HepG2 (cell line): ENCODE measurements around the gene TRIM8. TPM values are rescaled to one million over a fixed set of nuclear protein-coding genes. Genes with fewer than 3 reads are reported as not detected.

Experiments used
- ATAC-seq: fragments of 200-7000 bp; cut with Tn5 transposase; 3 replicates; pipeline ENCODE4 v1.9.1; 2020; ENCODE audit warnings: mild to moderate bottlenecking, moderate library complexity
- BruUV-seq: library from RNA; stranded (reverse); fragments of 400-500 nt; replicated peaks from 2 replicates; lab custom pipeline; 2021; lab: Mats Ljungman, UMichigan
- CTCF ChIA-PET: fragments of 300-600 bp; formaldehyde crosslinking; extraction: SDS; loops from one replicate; lab custom pipeline; 2021; ENCODE audit warnings: low total read pairs, inconsistent platforms, low intra/inter-chr PET ratio; lab: Yijun Ruan, JAX
- POLR2A ChIA-PET: fragments of 350-600 bp; sonication (Branson Sonifier 250); formaldehyde crosslinking; loops from one replicate; lab custom pipeline; 2020; ENCODE audit warnings: antibody characterized with exemption, inconsistent platforms; lab: Yijun Ruan, JAX
- DNase-seq: peaks from one replicate; pipeline ENCODE4 v3.0.0-alpha.2; 2015; ENCODE audit warnings: low spot score
- FAIRE-seq: peaks from 3 replicates; lab custom pipeline; 2011; peaks lifted over from hg19 to GRCh38; lab: Jason Lieb, UNC
- H2AFZ ChIP-seq: one replicate; pipeline ENCODE4 v1.6.1; 2011; ENCODE audit warnings: low read length, inconsistent platforms
- H3K27ac ChIP-seq: fragments of 300-600 bp; 3 replicates; pipeline ENCODE4 v1.8.0; 2011; ENCODE audit warnings: mixed run types, mild to moderate bottlenecking, mixed read lengths, low read length, inconsistent platforms; ENCODE audit not compliant: insufficient read depth; ENCODE audit errors: extremely low read length
- H3K27me3 ChIP-seq, 2 experiments: fragments of 200-600 bp in 1 of 2; 2 replicates in 1 of 2; 3 replicates in 1 of 2; pipeline versions ENCODE4 v1.6.0 to v1.8.0; 2011; ENCODE audit warnings: low read length in 2 of 2, mild to moderate bottlenecking in 2 of 2, moderate library complexity in 2 of 2, inconsistent platforms in 1 of 2; ENCODE audit not compliant: insufficient read depth in 2 of 2, control insufficient read depth in 1 of 2
- H3K36me3 ChIP-seq, 2 experiments: fragments of 200-600 bp in 1 of 2; replicated peaks in 1 of 2; 2 replicates in 1 of 2; 3 replicates in 1 of 2; pipeline versions ENCODE4 v1.5.1 to v1.8.0; 2011; ENCODE audit warnings: low read length in 2 of 2, inconsistent platforms in 1 of 2; ENCODE audit not compliant: insufficient read depth in 2 of 2, control insufficient read depth in 1 of 2
- H3K4me1 ChIP-seq: 2 replicates; pipeline ENCODE4 v1.5.1; 2012; ENCODE audit warnings: low read length, inconsistent platforms; ENCODE audit not compliant: insufficient read depth
- H3K4me2 ChIP-seq: 2 replicates; pipeline ENCODE4 v1.6.0; 2011; ENCODE audit warnings: low read depth, low read length, inconsistent platforms
- H3K4me3 ChIP-seq, 3 experiments: fragments of 200-600 bp in 1 of 3; sonication (generic), shearing (Covaris generic) in 1 of 3; replicated peaks in 1 of 3; 2 replicates each; pipeline ENCODE4 v1.5.1; 2011 to 2016; ENCODE audit warnings: low read length in 3 of 3, inconsistent platforms in 2 of 3, low read depth in 2 of 3, mild to moderate bottlenecking in 2 of 3, control low read depth in 1 of 3, mixed read lengths in 1 of 3; ENCODE audit not compliant: insufficient read depth in 1 of 3
- H3K79me2 ChIP-seq: one replicate; pipeline ENCODE4 v1.6.1; 2011; ENCODE audit warnings: low read length, inconsistent platforms; ENCODE audit not compliant: insufficient read depth
- H3K9ac ChIP-seq: 2 replicates; pipeline ENCODE4 v1.6.0; 2011; ENCODE audit warnings: mild to moderate bottlenecking, low read depth, low read length, inconsistent platforms; ENCODE audit not compliant: insufficient read depth
- H3K9me3 ChIP-seq: 2 replicates; pipeline ENCODE4 v1.5.1; 2012; ENCODE audit warnings: mild to moderate bottlenecking, low read length
- H4K20me1 ChIP-seq: 2 replicates; pipeline ENCODE4 v1.6.0; 2011; ENCODE audit warnings: inconsistent platforms, mild to moderate bottlenecking, low read length, moderate library complexity; ENCODE audit not compliant: insufficient read depth
- AGO1 ChIP-seq: fragments of 200-400 bp; formaldehyde crosslinking; IDR thresholded peaks from 2 replicates; pipeline ENCODE4 v1.6.1; 2017; ENCODE audit warnings: mild to moderate bottlenecking, low read depth, low read length, moderate library complexity; ENCODE audit not compliant: poor library complexity, severe bottlenecking
- CREB1 ChIP-seq, 2 experiments: fragments of 450-650 bp in 1 of 2; IDR thresholded peaks; 2 replicates each; pipeline ENCODE4 v1.6.1; 2016 to 2017; ENCODE audit warnings: control low read depth in 1 of 2, mild to moderate bottlenecking in 1 of 2, missing compliant biosample characterization in 1 of 2, missing genetic modification characterization in 1 of 2
- NCOA5 ChIP-seq: sonication (generic); formaldehyde crosslinking; IDR thresholded peaks from 2 replicates; pipeline ENCODE4 v1.4.0; 2020; ENCODE audit warnings: missing genetic modification reagents
- NFRKB ChIP-seq: fragments of 450-650 bp; IDR thresholded peaks from 2 replicates; pipeline ENCODE4 v1.6.1; 2017
- NONO ChIP-seq, 2 experiments: fragments of 450-650 bp in 1 of 2; sonication (generic) in 1 of 2; formaldehyde crosslinking in 1 of 2; IDR thresholded peaks in 1 of 2; conservative IDR thresholded peaks in 1 of 2; 2 replicates each; pipeline versions ENCODE4 v1.6.1 to v1.8.0; 2017 to 2022; ENCODE audit warnings: mild to moderate bottlenecking in 1 of 2, missing genetic modification reagents in 1 of 2, moderate library complexity in 1 of 2
- ZMYM2 ChIP-seq: sonication (generic); formaldehyde crosslinking; IDR thresholded peaks from 2 replicates; pipeline ENCODE4 v1.8.0; 2022; ENCODE audit warnings: mild to moderate bottlenecking, missing genetic modification reagents
- ZNF251 ChIP-seq: sonication (generic); formaldehyde crosslinking; IDR thresholded peaks from 2 replicates; pipeline ENCODE4 v1.9.0; 2021; ENCODE audit warnings: mild to moderate bottlenecking, missing genetic modification reagents
- ZNF329 ChIP-seq: sonication (generic); formaldehyde crosslinking; IDR thresholded peaks from 2 replicates; pipeline ENCODE4 v1.9.0; 2021; ENCODE audit warnings: low read depth, mild to moderate bottlenecking, missing genetic modification reagents
- ZNF678 ChIP-seq: sonication (generic); formaldehyde crosslinking; IDR thresholded peaks from 2 replicates; pipeline ENCODE4 v1.4.0; 2020; ENCODE audit warnings: mild to moderate bottlenecking, missing genetic modification reagents
- ZNF713 ChIP-seq: sonication (generic); formaldehyde crosslinking; IDR thresholded peaks from 2 replicates; pipeline ENCODE4 v1.4.0; 2020; ENCODE audit warnings: mild to moderate bottlenecking, missing genetic modification reagents
- WGBS: methylation state at CpG from one replicate; pipeline ENCODE4 v1.1.6; 2017; ENCODE audit warnings: low lambda C conversion rate; 5-methylcytosine and 5-hydroxymethylcytosine counted together
- in situ Hi-C: cut with HindIII; loops from 2 replicates; pipeline ENCODE4 v1.10.0; 2017; ENCODE audit warnings: low pct_unique_long_range_greater_than_20kb; ENCODE audit not compliant: extremely low pct_ligation_motif_present
- intact Hi-C: fragments of 100-400 bp; cut with micrococcal nuclease; formaldehyde crosslinking; loops from one replicate; pipeline ENCODE4 v1.10.0; 2022; ENCODE audit not compliant: unreplicated experiment
- polyA plus RNA-seq, 8 experiments: library from polyadenylated mRNA; depleted of rRNA in 3 of 8; stranded (reverse) in 7 of 8; unstranded in 1 of 8; fragments of >200 nt; fragmentation: Illumina TruSeq in 4 of 8; extraction: Trizol in 4 of 8; gene quantifications; 2 replicates each; pipeline versions ENCODE4 v1.2.1 to v1.2.3, GENCODE V29; 2011 to 2016; ENCODE audit warnings: low read depth in 4 of 8, missing spikeins in 1 of 8, mixed read lengths in 1 of 8; ENCODE audit not compliant: insufficient read depth in 1 of 8
- total RNA-seq, 5 experiments: library from RNA; depleted of rRNA; stranded (reverse); fragments of >200 nt; fragmentation: Illumina TruSeq; extraction: Trizol; gene quantifications; 2 replicates each; pipeline ENCODE4 v1.2.3, GENCODE V29; 2016; ENCODE audit warnings: low read depth in 1 of 5
- TF ChIP-seq, protein P1 (sequence below): sonication (generic); formaldehyde crosslinking; IDR thresholded peaks from 2 replicates; pipeline ENCODE4 v1.4.0; 2020; ENCODE audit warnings: missing genetic modification reagents
- TF ChIP-seq, protein P2 (sequence below): sonication (generic); formaldehyde crosslinking; IDR thresholded peaks from 2 replicates; pipeline ENCODE4 v1.5.0; 2020; ENCODE audit warnings: missing genetic modification reagents
- TF ChIP-seq, protein P3 (sequence below): sonication (generic); formaldehyde crosslinking; IDR thresholded peaks from 2 replicates; pipeline ENCODE4 v1.4.0; 2020; ENCODE audit warnings: missing genetic modification reagents
- TF ChIP-seq, protein P4 (sequence below): sonication (generic); formaldehyde crosslinking; IDR thresholded peaks from 2 replicates; pipeline ENCODE4 v1.5.0; 2020; ENCODE audit warnings: missing genetic modification reagents
- TF ChIP-seq, protein P5 (sequence below): sonication (generic); formaldehyde crosslinking; IDR thresholded peaks from 2 replicates; pipeline ENCODE4 v1.5.1; 2020; ENCODE audit warnings: mild to moderate bottlenecking, missing genetic modification reagents, borderline replicate concordance
- TF ChIP-seq, protein P6 (sequence below): sonication (generic); formaldehyde crosslinking; IDR thresholded peaks from 2 replicates; pipeline ENCODE4 v1.4.0; 2020; ENCODE audit warnings: mild to moderate bottlenecking, missing genetic modification reagents

The TRIM8 gene
- total and polyA plus RNA-seq, 2 of the 13 experiments (the other 11 are each of a cell fraction or from before 2014, with no cell fraction given), result 38.9 to 66.5 TPM

DNA sequence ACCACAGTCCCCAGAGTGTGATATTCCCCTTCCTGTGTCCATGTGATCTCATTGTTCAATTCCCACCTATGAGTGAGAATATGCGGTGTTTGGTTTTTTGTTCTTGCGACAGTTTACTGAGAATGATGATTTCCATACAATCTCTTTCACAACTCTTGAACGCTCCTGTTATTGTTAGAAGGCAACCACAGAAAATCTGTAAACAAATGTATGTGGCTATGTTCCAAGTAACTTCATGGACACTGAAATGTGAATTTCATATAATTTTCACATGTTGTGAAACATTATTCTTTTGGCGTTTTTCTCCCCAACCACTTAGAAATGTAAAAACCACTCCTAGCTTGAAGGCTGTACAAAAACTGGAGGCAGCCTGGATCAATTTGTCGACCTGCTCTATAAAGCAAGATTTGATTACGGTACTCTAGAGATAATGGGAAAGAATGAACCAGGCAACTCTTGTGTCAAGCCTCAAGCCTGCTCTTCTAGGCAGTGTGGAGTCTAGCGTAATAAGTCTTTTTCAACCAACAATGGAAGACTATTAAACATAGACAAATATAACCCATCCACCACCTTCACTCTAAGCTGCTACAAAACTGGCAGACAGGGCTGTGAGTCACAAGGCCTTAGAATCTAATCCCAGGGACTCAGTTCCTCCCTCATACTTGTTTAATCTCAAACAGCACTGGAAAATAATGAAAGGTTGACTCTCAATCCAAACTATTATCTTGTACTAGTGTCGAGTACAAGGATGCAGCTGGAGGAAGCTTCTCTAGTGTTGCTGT is 47.2 kb downstream of the TRIM8 start:
- ChIA-PET POLR2A (no interaction called here), CTCF (no interaction called here)
- TF ChIP-seq, protein P1, sequence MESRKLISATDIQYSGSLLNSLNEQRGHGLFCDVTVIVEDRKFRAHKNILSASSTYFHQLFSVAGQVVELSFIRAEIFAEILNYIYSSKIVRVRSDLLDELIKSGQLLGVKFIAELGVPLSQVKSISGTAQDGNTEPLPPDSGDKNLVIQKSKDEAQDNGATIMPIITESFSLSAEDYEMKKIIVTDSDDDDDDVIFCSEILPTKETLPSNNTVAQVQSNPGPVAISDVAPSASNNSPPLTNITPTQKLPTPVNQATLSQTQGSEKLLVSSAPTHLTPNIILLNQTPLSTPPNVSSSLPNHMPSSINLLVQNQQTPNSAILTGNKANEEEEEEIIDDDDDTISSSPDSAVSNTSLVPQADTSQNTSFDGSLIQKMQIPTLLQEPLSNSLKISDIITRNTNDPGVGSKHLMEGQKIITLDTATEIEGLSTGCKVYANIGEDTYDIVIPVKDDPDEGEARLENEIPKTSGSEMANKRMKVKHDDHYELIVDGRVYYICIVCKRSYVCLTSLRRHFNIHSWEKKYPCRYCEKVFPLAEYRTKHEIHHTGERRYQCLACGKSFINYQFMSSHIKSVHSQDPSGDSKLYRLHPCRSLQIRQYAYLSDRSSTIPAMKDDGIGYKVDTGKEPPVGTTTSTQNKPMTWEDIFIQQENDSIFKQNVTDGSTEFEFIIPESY (CRISPR knock-in tag), result no peak
- TF ChIP-seq ZNF329 (CRISPR knock-in tag) (no peak), CREB1 (IDR thresholded peaks at IDR 0.05) (no peak), CREB1 (CRISPR knock-in tag; IDR thresholded peaks at IDR 0.05) (no peak), NCOA5 (no peak), NONO (IDR thresholded peaks at IDR 0.05) (no peak), NONO (CRISPR knock-in tag; conservative IDR thresholded peaks at IDR 0.05) (no peak), NFRKB (no peak), ZNF251 (CRISPR knock-in tag) (no peak), ZNF713 (CRISPR knock-in tag) (no peak), AGO1 (no peak), ZNF678 (CRISPR knock-in tag) (no peak), ZMYM2 (CRISPR knock-in tag) (no peak)
- TF ChIP-seq, protein P2, sequence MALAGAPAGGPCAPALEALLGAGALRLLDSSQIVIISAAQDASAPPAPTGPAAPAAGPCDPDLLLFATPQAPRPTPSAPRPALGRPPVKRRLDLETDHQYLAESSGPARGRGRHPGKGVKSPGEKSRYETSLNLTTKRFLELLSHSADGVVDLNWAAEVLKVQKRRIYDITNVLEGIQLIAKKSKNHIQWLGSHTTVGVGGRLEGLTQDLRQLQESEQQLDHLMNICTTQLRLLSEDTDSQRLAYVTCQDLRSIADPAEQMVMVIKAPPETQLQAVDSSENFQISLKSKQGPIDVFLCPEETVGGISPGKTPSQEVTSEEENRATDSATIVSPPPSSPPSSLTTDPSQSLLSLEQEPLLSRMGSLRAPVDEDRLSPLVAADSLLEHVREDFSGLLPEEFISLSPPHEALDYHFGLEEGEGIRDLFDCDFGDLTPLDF (CRISPR knock-in tag), result no peak
- TF ChIP-seq, protein P3, sequence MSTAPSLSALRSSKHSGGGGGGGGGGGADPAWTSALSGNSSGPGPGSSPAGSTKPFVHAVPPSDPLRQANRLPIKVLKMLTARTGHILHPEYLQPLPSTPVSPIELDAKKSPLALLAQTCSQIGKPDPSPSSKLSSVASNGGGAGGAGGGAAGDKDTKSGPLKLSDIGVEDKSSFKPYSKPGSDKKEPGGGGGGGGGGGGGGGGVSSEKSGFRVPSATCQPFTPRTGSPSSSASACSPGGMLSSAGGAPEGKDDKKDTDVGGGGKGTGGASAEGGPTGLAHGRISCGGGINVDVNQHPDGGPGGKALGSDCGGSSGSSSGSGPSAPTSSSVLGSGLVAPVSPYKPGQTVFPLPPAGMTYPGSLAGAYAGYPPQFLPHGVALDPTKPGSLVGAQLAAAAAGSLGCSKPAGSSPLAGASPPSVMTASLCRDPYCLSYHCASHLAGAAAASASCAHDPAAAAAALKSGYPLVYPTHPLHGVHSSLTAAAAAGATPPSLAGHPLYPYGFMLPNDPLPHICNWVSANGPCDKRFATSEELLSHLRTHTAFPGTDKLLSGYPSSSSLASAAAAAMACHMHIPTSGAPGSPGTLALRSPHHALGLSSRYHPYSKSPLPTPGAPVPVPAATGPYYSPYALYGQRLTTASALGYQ (CRISPR knock-in tag), result no peak
- TF ChIP-seq, protein P4, sequence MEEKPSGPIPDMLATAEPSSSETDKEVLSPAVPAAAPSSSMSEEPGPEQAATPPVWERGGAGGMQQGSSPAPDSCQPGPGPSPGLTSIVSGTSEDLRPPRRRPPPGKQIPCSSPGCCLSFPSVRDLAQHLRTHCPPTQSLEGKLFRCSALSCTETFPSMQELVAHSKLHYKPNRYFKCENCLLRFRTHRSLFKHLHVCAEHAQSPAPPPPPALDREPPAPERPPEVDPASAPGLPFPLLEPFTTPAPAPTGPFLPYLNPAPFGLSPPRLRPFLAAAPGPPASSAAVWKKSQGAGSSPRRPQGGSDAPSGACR (CRISPR knock-in tag), result no peak
- TF ChIP-seq, protein P5, sequence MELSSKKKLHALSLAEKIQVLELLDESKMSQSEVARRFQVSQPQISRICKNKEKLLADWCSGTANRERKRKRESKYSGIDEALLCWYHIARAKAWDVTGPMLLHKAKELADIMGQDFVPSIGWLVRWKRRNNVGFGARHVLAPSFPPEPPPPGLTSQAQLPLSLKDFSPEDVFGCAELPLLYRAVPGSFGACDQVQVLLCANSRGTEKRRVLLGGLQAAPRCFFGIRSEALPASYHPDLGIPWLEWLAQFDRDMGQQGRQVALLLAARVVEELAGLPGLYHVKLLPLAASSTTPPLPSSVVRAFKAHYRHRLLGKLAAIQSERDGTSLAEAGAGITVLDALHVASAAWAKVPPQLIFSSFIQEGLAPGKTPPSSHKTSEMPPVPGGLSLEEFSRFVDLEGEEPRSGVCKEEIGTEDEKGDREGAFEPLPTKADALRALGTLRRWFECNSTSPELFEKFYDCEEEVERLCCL (CRISPR knock-in tag), result no peak
- TF ChIP-seq, protein P6, sequence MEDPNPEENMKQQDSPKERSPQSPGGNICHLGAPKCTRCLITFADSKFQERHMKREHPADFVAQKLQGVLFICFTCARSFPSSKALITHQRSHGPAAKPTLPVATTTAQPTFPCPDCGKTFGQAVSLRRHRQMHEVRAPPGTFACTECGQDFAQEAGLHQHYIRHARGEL (CRISPR knock-in tag), result no peak
- no peak overlapping the region for H3K4me2 ChIP-seq
- ATAC-seq (no peak), DNase-seq (no peak), FAIRE-seq (no peak)
- H3K9me3 ChIP-seq, result no peaks in the 10 kb centered on the region
- H2AFZ ChIP-seq, result no peak overlapping the region
- H3K9ac ChIP-seq, result no peak overlapping the region
- intact Hi-C loops (no loop called here), in situ Hi-C loops (no loop called here)
- no peak overlapping the region for H3K4me3 ChIP-seq
- 93% methylated on average over 8 of the region's 8 CpGs for WGBS
- no peak overlapping the region for H3K27ac ChIP-seq
- H4K20me1 ChIP-seq, result no peaks in the 10 kb centered on the region
- no peaks in the 10 kb centered on the region for H3K27me3 ChIP-seq
- H3K4me1 ChIP-seq, result no peaks in the 10 kb centered on the region
- no peaks in the 10 kb centered on the region for H3K79me2 ChIP-seq
- H3K36me3 ChIP-seq, result no peaks in the 10 kb centered on the region; a peak in 1 of 5 replicates
- BruUV-seq, result no TSS peak
